ENCODE results near the gene CUX1.

Gene CUX1

DNA sequence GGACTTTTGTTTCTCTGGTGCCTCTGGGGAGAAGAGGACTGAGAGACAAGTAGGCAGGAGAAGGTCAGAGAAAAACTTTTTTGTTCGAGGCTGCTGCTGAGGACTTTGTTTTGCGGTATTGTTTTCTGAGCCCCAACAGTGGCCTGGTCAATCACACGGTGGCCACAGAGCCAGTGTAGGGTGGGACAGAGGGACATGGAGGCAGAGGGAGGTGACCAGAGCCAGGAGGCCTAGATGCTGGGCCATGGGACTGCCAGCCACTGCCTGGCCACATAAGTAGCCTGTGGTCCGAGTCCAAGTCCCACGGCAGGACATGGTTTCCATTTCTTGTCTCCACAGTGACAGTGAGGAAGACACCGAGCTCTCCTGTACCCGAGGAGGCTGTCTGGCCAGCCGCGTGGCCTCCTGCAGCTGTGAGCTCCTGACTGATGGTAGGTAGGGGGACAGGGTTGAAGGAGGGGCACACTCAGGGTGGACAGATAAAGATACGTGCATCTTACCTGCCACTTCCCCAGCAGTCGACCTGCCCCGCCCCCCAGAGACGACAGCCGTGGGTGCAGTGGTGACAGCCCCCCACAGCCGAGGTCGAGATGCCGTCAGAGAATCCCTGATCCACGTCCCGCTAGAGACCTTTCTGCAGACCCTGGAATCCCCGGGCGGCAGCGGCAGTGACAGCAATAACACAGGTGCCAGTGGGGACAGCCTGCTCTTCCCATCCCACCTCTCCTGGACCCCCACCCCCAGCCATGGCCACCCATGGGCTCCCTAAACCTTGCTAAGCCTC lies 496.8 kb downstream of the CUX1 start:
- no peak for TF ChIP-seq EP300 (IDR thresholded peaks at IDR 0.05; ENCODE audit: borderline replicate concordance)
- no peak for TF ChIP-seq CREB1 (IDR thresholded peaks at IDR 0.05; ENCODE audit: low read depth)
- no peak for TF ChIP-seq FOXM1 (IDR thresholded peaks at IDR 0.05; ENCODE audit: borderline replicate concordance, low read depth)
- no peak for TF ChIP-seq YY1 (IDR thresholded peaks at IDR 0.05; ENCODE audit: low read depth)
- TF ChIP-seq RAD21 (IDR thresholded peaks at IDR 0.05; ENCODE audit: low read depth) = no peak
- TF ChIP-seq CEBPB (IDR thresholded peaks at IDR 0.05) = no peak
- TF ChIP-seq, protein P1, sequence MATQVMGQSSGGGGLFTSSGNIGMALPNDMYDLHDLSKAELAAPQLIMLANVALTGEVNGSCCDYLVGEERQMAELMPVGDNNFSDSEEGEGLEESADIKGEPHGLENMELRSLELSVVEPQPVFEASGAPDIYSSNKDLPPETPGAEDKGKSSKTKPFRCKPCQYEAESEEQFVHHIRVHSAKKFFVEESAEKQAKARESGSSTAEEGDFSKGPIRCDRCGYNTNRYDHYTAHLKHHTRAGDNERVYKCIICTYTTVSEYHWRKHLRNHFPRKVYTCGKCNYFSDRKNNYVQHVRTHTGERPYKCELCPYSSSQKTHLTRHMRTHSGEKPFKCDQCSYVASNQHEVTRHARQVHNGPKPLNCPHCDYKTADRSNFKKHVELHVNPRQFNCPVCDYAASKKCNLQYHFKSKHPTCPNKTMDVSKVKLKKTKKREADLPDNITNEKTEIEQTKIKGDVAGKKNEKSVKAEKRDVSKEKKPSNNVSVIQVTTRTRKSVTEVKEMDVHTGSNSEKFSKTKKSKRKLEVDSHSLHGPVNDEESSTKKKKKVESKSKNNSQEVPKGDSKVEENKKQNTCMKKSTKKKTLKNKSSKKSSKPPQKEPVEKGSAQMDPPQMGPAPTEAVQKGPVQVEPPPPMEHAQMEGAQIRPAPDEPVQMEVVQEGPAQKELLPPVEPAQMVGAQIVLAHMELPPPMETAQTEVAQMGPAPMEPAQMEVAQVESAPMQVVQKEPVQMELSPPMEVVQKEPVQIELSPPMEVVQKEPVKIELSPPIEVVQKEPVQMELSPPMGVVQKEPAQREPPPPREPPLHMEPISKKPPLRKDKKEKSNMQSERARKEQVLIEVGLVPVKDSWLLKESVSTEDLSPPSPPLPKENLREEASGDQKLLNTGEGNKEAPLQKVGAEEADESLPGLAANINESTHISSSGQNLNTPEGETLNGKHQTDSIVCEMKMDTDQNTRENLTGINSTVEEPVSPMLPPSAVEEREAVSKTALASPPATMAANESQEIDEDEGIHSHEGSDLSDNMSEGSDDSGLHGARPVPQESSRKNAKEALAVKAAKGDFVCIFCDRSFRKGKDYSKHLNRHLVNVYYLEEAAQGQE (IDR thresholded peaks at IDR 0.05; ENCODE audit: low read depth) = no peak
- TF ChIP-seq NFIC (IDR thresholded peaks at IDR 0.05) = no peak
- TF ChIP-seq, protein P2, sequence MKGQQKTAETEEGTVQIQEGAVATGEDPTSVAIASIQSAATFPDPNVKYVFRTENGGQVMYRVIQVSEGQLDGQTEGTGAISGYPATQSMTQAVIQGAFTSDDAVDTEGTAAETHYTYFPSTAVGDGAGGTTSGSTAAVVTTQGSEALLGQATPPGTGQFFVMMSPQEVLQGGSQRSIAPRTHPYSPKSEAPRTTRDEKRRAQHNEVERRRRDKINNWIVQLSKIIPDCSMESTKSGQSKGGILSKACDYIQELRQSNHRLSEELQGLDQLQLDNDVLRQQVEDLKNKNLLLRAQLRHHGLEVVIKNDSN (IDR thresholded peaks at IDR 0.05) = no peak
- TF ChIP-seq TEAD4 (IDR thresholded peaks at IDR 0.05) = no peak
- TF ChIP-seq, protein P3, sequence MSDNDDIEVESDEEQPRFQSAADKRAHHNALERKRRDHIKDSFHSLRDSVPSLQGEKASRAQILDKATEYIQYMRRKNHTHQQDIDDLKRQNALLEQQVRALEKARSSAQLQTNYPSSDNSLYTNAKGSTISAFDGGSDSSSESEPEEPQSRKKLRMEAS (IDR thresholded peaks at IDR 0.05) = no peak
- TF ChIP-seq EGR1 (IDR thresholded peaks at IDR 0.05) = no peak
- no peak for TF ChIP-seq TCF12 (IDR thresholded peaks at IDR 0.05; ENCODE audit: low read depth)
- no peak for TF ChIP-seq ZBTB7A (IDR thresholded peaks at IDR 0.05; ENCODE audit: low read depth)
- TF ChIP-seq TAF1 (IDR thresholded peaks at IDR 0.05; ENCODE audit: low read depth) = no peak

DNA sequence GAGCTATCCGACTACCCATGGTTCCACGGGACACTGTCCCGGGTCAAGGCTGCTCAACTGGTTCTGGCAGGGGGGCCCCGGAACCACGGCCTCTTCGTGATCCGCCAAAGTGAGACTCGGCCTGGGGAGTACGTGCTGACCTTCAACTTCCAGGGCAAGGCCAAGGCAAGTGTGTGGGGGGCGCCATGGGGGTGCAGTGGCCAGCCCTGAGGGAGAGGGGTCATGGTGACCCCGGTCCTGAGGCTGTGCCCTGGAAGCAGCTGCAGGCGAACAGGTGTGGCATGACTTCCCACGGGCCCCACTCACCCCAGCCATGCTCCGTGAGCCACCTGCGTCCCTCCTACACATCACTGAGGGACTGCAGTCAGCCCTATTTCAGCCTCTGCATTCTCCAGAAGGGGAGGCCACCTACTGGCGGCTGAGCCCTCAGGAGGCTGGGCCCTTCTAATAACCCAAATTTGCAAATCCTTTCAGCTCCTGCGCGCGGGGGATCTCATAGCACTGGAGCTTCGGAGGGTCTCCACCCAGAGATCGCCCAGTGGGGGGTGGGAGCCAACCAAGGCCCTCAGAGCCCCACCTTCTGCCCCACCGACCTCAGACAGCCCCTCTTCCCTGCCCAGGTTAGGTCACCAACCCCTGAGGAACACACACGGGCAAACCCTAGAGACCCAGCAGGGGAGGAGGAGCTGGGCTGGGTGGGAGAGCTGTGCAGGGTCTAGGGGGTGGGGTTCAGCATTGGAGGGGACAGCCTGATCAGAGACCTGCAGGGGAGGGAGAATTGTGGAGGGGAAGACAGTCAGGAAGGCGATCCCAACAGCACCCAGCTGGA lies 500.0 kb downstream of the CUX1 start:
- TF ChIP-seq RAD21 (IDR thresholded peaks at IDR 0.05; ENCODE audit: low read depth) = peak; percentile 14; the same call in 1 of the 2 replicates
- TF ChIP-seq EP300 (IDR thresholded peaks at IDR 0.05; ENCODE audit: borderline replicate concordance) = no peak
- TF ChIP-seq FOXM1 (IDR thresholded peaks at IDR 0.05; ENCODE audit: borderline replicate concordance, low read depth) = no peak

DNA sequence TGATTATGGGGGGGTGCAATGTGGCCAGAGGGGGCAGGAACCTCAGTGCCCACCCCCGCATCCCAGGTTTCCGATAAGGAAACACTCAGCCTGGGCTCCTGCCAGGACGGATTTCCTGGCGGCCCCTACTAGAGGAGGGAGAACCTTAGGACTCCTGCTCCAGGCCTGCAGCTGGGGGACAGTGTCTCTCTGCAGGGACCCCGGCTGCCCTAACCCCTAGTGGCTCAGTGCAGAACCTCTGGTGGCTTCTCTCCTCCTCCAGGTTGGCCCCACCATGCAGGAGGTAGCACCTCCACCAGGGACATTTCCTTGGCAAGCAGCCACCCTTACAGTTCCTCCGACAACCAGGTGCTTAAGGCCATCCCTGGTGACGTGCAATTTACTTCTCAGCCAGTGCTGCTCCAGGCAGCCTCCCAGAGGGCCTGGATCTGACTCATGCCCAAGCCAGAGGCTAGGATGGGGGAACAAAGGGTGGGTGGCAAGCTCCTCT lies 501.1 kb downstream of the CUX1 start:
- TF ChIP-seq, protein P1 (IDR thresholded peaks at IDR 0.05; ENCODE audit: low read depth) = no peak
- TF ChIP-seq TEAD4 (IDR thresholded peaks at IDR 0.05) (no peak), NFIC (IDR thresholded peaks at IDR 0.05) (no peak), TAF1 (IDR thresholded peaks at IDR 0.05; ENCODE audit: low read depth) (no peak), RAD21 (IDR thresholded peaks at IDR 0.05; ENCODE audit: low read depth) (no peak), FOXM1 (IDR thresholded peaks at IDR 0.05; ENCODE audit: borderline replicate concordance, low read depth) (no peak), TCF12 (IDR thresholded peaks at IDR 0.05; ENCODE audit: low read depth) (no peak), ZBTB7A (IDR thresholded peaks at IDR 0.05; ENCODE audit: low read depth) (no peak), EGR1 (IDR thresholded peaks at IDR 0.05) (no peak), CEBPB (IDR thresholded peaks at IDR 0.05) (no peak), EP300 (IDR thresholded peaks at IDR 0.05; ENCODE audit: borderline replicate concordance) (no peak), YY1 (IDR thresholded peaks at IDR 0.05; ENCODE audit: low read depth) (no peak), CREB1 (IDR thresholded peaks at IDR 0.05; ENCODE audit: low read depth) (no peak)
- TF ChIP-seq, protein P3 (IDR thresholded peaks at IDR 0.05) = no peak
- TF ChIP-seq, protein P2 (IDR thresholded peaks at IDR 0.05) = no peak

DNA sequence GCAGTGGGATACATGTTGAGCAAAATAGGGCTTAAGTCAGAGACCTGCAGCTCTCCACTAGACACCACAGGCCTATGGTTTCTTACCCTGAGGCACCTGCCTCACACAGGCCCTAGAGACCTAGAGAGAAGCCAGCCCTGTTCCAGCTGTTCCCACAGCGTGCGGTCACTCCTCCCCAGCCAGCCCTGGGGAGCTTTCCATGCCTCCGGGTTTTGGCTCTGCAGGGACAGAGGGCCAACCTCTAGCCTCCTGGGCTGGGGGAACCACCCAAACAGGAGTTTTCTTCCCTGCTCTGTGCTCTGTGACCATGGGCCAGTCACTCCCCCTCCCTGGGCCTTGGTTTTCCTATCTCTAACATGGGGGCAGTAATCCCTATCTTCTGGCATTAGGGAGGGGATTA lies 502.2 kb downstream of the CUX1 start:
- TF ChIP-seq, protein P1 (IDR thresholded peaks at IDR 0.05; ENCODE audit: low read depth) = no peak
- TF ChIP-seq TAF1 (IDR thresholded peaks at IDR 0.05; ENCODE audit: low read depth) (no peak), CREB1 (IDR thresholded peaks at IDR 0.05; ENCODE audit: low read depth) (no peak), CEBPB (IDR thresholded peaks at IDR 0.05) (no peak), NFIC (IDR thresholded peaks at IDR 0.05) (no peak), TCF12 (IDR thresholded peaks at IDR 0.05; ENCODE audit: low read depth) (no peak), ZBTB7A (IDR thresholded peaks at IDR 0.05; ENCODE audit: low read depth) (no peak), TEAD4 (IDR thresholded peaks at IDR 0.05) (no peak), EGR1 (IDR thresholded peaks at IDR 0.05) (no peak), EP300 (IDR thresholded peaks at IDR 0.05; ENCODE audit: borderline replicate concordance) (no peak), RAD21 (IDR thresholded peaks at IDR 0.05; ENCODE audit: low read depth) (no peak), FOXM1 (IDR thresholded peaks at IDR 0.05; ENCODE audit: borderline replicate concordance, low read depth) (no peak), YY1 (IDR thresholded peaks at IDR 0.05; ENCODE audit: low read depth) (no peak)
- TF ChIP-seq, protein P2 (IDR thresholded peaks at IDR 0.05) = no peak
- TF ChIP-seq, protein P3 (IDR thresholded peaks at IDR 0.05) = no peak
